ENCODE measurements around the gene SREBF2.

DNA sequence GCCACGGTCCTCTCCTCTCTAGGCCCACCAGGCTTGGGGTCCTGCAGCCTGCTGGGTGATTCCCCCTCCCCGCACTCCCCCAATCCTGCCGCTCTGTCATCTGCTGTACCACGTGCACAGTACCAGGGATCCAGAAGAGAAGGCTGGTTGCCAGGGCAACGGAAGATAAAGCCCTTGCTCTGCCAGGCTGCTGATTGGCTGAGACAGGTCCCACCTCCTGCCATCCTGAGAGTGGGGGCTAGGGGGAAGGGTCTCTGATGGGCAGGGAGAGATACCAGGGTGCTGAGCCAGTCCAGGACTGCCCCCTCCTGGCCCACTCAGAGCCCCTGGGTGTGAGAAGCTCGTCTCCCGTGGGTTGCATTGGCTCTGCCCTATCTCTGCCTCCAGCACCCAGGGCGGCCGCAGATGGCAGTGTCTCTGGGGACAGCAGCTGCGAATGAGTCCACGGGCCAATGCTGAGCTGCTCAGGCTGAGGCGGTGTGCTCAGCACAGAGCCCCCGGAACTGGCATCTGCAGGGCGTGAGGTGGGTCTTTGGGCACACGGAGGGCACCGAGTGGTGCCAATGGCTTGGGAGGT lies 119.1 kb downstream of the SREBF2 start, which contains the start of gene SMIM45:
- TF ChIP-seq, protein P1, sequence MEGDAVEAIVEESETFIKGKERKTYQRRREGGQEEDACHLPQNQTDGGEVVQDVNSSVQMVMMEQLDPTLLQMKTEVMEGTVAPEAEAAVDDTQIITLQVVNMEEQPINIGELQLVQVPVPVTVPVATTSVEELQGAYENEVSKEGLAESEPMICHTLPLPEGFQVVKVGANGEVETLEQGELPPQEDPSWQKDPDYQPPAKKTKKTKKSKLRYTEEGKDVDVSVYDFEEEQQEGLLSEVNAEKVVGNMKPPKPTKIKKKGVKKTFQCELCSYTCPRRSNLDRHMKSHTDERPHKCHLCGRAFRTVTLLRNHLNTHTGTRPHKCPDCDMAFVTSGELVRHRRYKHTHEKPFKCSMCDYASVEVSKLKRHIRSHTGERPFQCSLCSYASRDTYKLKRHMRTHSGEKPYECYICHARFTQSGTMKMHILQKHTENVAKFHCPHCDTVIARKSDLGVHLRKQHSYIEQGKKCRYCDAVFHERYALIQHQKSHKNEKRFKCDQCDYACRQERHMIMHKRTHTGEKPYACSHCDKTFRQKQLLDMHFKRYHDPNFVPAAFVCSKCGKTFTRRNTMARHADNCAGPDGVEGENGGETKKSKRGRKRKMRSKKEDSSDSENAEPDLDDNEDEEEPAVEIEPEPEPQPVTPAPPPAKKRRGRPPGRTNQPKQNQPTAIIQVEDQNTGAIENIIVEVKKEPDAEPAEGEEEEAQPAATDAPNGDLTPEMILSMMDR (conservative IDR thresholded peaks at IDR 0.05; ENCODE audit: low read depth, low read length) = no peak
- no peak for TF ChIP-seq EZH2 (IDR thresholded peaks at IDR 0.05; ENCODE audit: low read length, unreplicated experiment)
- TF ChIP-seq EZH2phosphoT487 (IDR thresholded peaks at IDR 0.05; ENCODE audit: borderline replicate concordance, low read length) = no peak

Data from PC-3 (cell line).